ENCODE measurements around the gene IMPG2.

GRCh38 chr3:101229681-101230080, 90.7 kb downstream of the IMPG2 start:
- TF ChIP-seq CTCF (conservative IDR thresholded peaks at IDR 0.05; ENCODE audit: low read depth, low read length) (peak; percentile 59), EZH2phosphoT487 (IDR thresholded peaks at IDR 0.05; ENCODE audit: borderline replicate concordance, low read length) (no peak)
